HG03066 (cell line): ENCODE measurements around the gene PDE4B.

Source experiments
- ATAC-seq: cut with Tn5 transposase; IDR thresholded peaks from one replicate; pipeline ENCODE4 v1.9.1; 2021; ENCODE audit warnings: low read depth; ENCODE audit not compliant: unreplicated experiment

PDE4B gene

DNA sequence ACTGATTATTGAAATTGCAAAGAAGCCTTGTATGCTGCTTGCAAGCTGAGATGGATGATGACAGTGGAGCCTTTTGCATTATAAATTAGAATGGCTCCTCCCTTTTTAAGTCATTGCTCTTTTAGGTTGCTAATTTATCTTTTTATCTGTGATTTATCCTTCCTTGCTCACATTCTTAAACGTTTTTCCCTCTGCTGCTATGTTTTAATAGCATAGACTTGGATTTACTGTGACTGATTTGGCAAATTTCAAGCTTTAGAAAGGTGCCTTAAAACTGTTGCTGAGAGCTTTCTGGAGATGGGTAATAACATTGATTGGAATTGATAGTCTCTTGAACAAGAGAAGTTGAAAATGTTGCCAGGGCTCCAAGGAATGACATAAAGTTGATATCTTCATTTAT, 427.8 kb downstream of the PDE4B start:
- no peak for ATAC-seq

DNA sequence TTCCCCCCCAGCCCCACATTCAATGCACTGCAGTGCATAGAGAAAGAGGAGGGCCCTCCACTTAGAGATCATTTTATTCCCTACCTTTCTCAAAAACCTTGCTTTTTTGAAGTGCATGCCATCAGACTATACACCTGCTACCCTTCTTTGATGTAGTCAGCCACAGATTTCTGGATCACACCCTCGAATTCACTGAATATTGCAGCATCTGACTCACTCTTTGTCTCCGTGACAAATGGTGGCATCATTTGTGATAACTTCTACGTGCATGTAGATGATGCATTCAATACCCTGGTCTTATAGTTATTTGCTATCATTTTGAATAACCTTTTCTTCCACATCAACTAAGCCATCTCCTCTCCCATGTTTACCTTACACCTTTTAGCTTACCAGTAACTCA, 431.0 kb downstream of the PDE4B start:
- no peak for ATAC-seq

DNA sequence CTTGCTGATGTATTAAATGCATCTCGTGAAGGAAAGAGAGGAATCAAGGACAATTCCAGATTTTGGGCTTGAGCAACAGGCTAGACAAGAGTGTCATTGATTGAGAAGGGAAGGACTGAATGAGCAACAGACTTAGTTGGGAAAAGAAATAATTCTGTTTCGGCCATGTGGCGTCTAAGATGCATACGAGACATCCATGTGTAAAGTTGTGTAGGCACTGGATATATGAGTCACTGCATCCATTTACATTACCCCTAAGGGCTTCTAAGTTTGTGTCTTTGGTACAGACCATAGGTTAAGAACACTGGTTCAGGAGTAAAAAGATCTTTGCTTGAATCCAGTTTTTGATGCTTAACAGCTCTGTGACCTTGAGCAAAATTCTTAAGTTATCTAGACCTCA, 434.3 kb downstream of the PDE4B start:
- ATAC-seq = no peak

DNA sequence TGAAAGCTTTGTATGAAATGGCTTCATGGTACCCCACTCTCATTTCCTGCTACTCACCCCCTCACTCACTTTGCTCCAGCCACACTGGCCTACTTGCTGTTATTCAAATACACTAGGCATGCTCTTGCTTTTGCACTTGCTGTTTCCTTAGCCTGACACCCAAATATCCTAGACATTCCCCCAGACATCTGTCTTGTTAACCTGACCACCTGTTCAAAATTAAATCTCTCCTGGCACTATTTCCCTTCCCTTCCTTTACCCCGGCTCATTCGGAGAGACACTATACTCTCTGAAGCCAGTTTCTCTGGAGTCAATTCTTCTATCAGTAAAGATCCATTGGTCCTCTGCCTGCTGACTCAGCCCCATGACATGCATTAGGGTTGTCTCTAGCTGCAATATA, 435.3 kb downstream of the PDE4B start:
- ATAC-seq = no peak

DNA sequence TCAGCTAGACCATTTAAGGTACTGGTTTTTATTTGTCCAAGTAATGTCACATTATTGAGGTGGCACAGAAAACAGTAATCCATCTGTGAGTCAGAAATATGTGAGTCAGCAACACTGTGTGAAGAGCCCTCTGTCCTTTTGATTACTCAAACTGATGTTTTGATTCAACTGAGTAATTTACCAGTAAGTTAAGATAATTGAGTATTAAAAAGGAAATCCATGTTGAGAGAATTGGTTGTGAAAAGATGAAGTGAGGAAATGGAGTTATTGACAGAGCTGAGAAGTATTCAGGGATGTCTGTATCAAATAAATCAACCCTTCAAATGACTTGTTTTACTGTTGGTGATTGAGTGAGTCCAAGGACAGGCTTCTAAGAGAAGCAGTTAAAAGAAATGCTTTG, 438.5 kb downstream of the PDE4B start:
- ATAC-seq = no peak

DNA sequence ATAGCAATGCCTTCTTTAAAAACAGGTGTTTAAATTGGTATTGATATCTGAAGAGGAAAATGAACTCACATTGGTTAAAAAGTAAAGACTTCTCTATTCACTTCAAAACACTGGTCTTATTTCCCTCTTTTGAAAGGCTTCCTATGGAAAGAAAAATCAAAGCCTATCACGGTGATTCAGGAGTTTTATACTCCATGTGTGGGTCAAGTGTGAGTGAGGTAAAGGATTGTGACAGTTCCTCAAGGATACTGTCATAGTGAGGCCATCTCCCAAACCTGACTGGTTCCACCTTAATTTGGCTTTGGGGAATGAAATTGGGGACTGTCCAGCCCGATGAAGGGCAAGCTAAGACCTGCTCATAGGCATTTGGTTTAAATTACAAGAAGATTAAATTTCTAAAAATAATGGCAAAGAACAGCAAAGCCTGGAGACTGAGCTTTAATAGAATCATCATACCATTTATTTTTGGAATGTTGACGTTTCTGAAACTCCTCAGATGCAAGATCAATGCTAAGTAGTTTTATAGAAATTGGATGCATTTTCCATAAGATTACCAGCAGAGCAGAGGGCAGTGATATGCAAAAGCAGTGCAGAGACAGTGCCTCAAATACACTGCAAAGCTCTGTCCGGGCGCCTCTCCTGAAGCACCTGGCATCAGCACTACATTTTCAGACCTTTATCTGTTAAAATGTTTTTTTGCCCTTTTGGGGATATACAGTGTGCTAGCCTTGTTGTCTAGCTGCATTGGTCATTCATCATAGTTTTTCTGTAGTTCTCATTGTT, 439.2 kb downstream of the PDE4B start:
- no peak for ATAC-seq

DNA sequence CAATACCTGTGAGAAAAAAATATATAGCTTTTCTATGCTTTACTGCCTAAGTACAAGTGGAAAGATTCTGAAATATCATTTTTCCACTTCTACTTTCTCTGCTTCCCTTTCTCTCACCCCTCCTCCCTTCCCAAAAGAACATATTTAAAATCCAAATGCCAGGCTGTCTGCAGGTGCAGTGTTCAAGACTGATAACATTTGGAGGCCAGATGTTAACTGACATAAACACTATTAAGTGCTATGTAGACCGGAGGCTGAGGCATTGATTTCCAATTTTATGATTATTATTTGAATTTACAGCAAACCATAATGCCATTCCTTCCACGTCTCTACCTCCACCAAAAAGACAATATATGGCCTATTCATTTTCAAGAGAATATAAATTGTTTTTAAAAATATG, 444.3 kb downstream of the PDE4B start:
- ATAC-seq = no peak

DNA sequence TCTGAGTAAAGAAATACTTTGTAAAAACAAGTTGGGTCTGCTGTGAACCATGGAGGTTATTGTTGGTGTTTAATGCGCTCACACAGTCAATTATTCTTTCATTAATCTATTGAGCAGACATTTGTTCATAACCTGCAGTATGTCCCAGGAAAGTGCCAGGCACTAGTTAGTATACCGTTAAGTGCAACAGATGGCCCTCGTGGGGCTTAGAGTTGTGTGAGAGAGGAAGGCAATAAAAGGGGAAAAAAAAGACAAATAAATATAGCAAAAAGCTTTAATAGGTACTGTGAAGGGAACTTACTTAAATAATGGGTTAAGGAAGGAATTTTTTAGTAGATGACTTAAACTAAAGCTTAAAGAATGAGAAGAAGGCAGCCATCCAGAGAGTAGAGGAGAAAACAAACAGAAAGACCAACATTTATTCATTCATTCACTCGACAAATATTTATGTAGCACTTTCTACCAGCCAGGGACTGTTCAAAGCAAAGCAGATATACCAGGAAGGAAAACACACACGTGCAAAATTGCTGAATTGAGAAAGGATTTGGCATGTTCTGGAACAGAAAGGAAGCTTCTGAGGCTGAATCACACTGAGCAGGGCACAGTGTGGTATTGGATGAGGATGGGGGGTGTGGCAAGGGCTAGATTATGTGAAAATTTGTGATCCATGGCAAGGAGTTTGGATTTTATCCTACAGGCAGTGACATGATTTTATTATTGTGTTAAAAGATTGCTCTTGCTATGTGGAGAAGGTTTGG, 445.2 kb downstream of the PDE4B start:
- no peak for ATAC-seq

DNA sequence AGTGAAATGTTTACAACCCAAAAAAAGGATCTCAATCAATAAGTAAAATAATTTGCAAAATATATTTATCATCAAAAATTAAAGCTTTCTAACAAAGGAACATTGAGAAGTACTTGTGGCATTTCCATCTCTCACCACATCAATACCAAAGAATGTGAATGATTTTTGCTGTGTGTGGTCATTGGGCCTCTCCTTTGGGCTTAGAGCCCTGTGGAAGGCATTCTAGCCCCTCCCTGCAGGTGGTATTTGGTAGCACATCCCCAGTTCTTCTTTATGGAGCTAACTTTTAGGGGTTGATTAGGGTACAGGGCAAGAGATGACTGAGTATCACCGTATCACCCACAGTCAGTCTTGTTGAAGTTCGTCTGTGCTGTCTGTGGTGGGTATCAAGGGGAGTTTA, 447.1 kb downstream of the PDE4B start:
- no peak for ATAC-seq

DNA sequence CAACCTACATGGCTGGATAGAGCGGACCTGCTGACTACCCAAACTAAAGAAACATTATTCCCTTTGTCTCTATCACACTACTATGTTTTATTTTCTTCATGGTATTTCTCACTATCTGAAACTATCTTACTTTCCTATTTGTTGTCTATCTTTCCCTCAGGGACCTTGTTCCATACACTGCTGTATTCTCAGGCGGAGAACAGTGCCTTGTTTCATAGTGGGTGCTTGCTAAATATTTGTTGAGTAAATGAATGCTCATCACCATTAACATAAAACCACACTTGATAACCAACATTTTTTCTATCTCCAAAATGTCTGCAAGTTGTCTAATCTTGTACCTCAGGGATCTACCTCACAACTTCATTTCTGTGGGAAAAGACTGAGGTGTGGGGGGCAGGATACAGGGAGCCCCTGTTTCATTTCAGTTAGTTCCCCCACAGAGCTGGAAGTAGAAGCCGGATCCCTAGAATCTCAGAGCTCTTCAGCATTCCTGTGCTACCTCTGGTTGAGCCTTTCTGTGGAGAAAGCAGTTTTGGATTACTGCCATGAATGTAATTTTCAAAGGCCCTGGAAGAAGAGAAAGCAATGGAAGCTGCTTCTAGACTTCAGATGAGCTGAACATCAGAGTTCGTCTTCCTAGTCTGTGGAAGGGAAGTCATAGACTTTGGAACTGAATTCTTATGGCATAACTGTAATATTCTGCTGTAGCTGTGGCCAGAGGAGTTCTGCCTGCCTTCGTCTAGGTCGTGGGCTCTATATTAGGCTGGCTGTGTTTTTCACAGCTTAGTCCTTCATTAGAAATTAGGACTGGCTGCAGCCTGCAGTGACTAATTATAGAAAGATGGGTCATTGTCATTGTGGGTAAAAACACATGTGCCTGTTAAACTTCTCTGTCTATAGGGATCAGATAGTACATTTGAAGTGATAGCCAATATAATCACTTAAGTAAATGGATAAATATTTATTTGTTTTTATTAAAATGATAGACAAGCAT, 448.1 kb downstream of the PDE4B start:
- ATAC-seq = no peak

DNA sequence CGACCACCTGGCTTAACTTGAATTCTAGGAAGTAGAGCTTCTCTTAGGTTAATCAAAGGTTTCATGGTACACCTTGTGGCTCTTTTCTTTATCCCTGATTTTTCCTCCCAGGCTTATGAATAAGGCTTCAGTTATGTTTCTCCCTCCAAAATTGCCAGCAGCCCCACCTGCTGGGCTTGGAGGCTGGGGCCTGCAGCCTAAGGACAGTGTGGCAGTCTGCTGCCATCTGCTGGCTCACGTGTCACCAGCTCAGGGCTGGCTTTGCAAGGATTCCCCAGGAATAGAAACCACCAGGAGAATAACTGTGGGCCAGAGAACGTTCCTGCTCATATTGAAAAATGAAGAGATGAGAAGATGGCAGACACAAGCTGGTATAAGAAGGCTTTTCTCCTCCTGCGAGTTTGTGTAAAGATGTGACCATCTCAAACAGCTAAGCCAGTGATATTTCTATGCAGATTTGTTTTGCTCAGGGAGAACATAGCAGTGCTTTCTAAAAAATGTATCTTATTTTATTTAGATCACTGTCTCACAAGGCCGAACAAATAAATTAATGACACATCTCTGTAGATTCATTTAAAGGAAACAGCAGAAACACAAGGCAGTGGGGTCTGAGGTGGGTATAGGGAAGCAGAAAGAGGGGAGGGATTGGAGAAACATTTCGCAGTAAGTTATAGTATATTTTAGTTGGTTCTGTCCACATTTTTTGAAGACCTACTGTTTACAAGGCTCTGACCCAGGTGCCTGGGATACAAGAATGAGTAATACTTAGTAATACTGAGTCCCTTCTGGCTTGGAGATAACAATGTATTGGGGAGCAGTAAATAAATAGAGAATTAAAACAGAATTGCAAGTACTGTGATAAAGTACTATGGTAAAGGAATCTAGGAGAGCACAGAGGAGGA, 450.2 kb downstream of the PDE4B start:
- peak; percentile 60 for ATAC-seq

DNA sequence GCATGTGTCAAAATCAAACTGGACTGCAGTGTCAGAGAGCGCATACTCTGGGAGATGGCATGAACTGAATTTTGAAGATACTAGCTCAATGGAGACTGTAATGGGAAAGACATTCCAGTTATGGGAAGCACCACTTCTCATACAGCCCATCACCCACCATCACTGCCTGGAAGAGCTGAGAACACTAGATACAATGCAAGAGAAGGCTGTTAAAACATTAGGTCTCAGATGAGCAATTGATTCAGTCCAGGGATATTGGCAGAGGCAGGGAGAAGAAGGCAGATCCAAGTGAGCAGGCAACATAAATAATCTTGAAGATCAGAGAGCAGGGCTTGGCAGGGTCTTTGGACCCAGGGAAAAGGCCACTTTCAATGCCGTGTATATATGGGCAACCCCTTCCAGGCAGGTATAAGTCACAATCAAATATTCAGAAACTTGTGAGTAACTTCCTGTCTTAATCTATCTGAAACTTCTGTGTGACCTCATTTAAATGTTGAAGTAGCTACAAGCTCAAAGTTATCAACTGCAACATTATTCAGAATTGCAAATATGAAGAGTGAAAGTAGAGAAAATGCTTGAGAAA, 450.9 kb downstream of the PDE4B start:
- ATAC-seq = no peak

DNA sequence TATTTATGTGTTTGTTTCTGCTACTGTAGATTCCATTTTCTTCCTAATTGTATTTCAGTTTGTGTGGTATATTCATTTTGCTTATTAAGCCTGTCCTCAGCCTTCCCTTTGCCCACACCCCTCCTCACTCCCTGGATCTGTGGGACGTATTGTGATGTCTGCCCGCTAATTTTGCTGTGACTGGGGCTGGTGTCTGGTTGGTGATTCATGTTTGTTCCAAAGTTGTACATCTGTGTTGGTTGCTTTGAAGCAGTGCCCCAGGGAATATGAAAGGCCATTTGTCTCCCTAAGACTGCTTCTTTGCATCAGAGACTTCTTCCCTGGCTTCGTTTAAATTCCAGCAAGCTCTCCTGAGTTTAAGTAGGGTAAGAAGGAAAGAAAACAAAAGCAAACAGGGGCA, 451.7 kb downstream of the PDE4B start:
- no peak for ATAC-seq

DNA sequence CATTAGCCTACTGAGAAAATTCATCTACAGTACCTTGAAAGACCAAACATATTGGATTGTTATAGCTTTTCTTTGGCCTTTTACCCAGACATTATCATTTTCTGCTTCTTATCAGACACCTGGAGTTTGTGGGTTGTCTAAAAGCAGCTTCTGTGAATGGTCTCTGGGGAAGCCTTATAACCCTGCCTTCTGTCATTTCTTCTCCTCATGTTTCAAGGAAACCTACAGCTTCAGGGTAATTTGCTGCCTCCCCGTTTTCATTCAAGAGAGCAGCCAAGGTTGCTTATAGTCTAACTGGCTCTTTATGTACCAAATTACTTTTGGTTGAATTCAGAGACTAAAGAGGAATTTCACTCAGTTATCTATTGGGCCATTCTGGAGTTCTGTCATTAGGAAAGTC, 453.0 kb downstream of the PDE4B start:
- ATAC-seq = no peak

DNA sequence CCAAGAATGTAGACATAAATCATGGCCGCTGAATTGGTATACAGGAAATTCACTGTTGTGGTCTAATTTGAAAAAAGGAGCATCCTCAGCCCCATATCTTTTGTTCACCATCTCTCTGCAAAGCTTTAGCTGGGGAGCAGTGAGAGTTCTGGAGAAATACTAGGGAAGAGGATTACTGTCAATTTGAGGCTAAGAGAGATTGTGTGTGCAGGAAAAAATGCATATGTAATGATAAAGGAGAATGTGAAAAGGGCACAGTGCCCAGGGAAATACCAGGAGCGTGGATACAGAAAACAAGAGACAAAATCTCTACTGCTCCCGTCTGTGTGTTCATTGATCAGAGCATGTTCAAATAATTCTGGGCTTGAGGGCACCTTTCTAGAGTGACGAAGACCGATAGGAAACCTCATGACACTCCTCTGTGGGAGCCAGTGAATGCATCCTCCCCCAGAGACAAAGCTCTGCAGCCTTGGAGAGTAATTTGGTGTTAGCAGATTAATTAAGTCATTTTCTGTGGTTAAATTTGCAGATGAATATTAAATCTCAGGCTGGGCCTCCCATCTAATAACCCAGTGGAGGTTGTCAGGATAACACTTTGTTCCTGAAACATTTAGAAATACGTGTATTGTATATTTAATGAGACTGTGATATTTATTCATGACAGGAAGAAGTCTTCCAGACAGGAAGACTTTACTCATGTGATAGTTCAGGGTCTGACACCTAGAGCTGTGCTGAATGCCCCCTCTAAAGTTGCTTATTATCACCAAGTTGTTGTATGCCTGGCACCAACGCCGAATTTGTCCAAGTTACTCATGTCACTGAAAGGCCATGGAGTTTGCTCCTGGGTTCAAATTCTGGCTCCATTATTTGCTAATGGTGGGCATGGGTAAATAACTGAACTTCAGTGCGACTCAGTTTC, 453.9 kb downstream of the PDE4B start:
- no peak for ATAC-seq

DNA sequence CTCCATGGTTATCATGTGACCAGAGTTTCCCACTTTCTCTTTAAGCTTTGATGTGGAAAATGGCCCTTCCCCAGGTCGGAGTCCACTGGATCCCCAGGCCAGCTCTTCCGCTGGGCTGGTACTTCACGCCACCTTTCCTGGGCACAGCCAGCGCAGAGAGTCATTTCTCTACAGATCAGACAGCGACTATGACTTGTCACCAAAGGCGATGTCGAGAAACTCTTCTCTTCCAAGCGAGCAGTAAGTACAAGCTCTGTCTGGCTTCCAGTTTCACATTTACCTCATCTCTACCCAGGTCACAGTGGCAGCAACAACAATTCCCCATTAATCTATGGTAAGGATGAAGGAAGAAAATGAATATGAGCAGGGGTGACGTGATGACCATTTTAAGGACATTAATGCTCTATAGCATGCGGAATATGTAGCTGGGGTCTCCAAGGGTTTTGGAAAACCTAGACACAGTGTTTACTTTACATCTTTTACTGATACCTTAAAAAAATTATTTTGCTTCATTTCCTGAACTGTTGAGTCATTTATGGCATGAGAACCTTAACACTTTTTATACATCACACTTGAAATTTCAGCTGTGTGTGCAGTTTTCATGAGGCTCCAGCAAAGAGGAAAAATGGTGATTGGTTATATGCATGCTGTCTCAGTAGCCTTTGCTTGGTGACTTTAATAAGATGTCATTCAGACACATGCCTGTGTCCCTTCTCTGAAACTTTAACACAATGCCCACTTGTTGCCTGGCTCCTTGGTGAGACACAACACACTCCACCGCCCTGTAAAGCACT, 454.9 kb downstream of the PDE4B start:
- ATAC-seq = peak; percentile 65

DNA sequence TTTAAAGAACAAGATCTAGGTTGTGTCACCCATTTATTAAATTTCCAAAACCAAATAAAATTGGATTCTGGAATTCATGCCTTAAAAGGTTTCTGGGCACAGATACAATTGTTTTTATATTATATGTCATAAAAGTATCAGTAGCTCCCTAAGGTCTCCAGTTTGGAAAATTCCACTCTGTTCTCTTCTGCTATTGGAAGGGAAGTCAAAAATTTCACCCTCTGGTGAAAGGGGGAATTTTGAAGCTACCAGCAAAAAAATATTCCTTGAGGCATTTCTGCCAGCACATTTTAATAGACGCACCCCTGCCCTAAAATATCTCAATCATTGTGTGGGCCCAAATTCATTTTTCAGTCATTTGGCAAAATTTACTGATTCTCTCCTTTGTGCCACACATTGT, 455.6 kb downstream of the PDE4B start:
- no peak for ATAC-seq

DNA sequence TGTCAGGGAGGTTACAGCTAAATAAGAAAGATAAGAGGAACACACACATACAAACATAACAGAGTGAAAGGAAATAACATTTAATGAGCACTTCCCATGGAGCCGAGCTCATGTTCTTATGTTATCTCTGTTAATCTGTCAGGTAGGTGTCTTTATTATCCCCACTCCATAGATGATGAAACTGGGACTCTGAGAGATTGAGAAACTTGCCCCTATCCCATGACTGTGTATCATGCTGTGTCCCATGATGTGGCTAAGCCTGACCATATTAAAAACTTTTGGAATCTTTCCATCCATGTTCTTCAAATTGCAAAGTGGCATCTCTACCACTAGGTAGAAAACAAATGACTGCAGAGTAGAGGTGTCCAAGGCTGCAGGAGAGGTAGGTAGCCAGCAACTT, 456.1 kb downstream of the PDE4B start:
- ATAC-seq = no peak
